Measurements from ENCODE around the gene PLOD3.

GRCh38 chr7:101197991-101198390 is 19.4 kb downstream of the PLOD3 start:
- TF ChIP-seq ZNF347 (CRISPR knock-in tag; IDR thresholded peaks at IDR 0.05; ENCODE audit: low read depth) = no peak
- no peak for TF ChIP-seq EP300 (IDR thresholded peaks at IDR 0.05; ENCODE audit: low read length)
- TF ChIP-seq C11orf30 (IDR thresholded peaks at IDR 0.05; ENCODE audit: low read depth) = no peak
- TF ChIP-seq USF1 (CRISPR knock-in tag; IDR thresholded peaks at IDR 0.05) = no peak
- TF ChIP-seq CTCF (IDR thresholded peaks at IDR 0.05 in 2 of 3, conservative IDR thresholded peaks at IDR 0.05 in 1 of 3; ENCODE audit: insufficient read depth in 2 of 3, low read depth in 1 of 3, low read length in 3 of 3) = no peak
- no peak for TF ChIP-seq MTF1 (CRISPR knock-in tag; IDR thresholded peaks at IDR 0.05; ENCODE audit: borderline replicate concordance)
- no peak for TF ChIP-seq POLR2A (conservative IDR thresholded peaks at IDR 0.05)
- no peak for TF ChIP-seq SOX6 (IDR thresholded peaks at IDR 0.05)
- TF ChIP-seq FOXP4 (CRISPR knock-in tag; IDR thresholded peaks at IDR 0.05; ENCODE audit: borderline replicate concordance) = no peak

All from K562 (cell line).